K562 (cell line): ENCODE results near the gene SPTBN2. TPM values are rescaled to one million over a fixed set of nuclear protein-coding genes. Genes with fewer than 3 reads are reported as not detected.

Experiments
- HMGN3 ChIP-seq: IDR thresholded peaks from 2 replicates; pipeline ENCODE4 v1.6.1; 2011; ENCODE audit warnings: borderline replicate concordance, low read depth, mild to moderate bottlenecking, mixed read lengths, low read length; ENCODE audit not compliant: insufficient read length; ENCODE audit errors: extremely low read depth
- NFIX ChIP-seq: fragments of 250-450 bp; sonication (Bioruptor Pico); IDR thresholded peaks from 2 replicates; pipeline ENCODE4 v1.4.0; 2020; ENCODE audit warnings: low read depth, mild to moderate bottlenecking, moderate library complexity
- SPI1 ChIP-seq: IDR thresholded peaks from 2 replicates; pipeline ENCODE4 v1.6.1; 2011; ENCODE audit warnings: low read depth, low read length, control low read depth, borderline replicate concordance
- TAF9B ChIP-seq: fragments of 450-650 bp; IDR thresholded peaks from 2 replicates; pipeline ENCODE4 v1.6.1; 2018; ENCODE audit warnings: mild to moderate bottlenecking; ENCODE audit not compliant: partially characterized antibody
- YBX1 ChIP-seq: fragments of 450-650 bp; IDR thresholded peaks from 2 replicates; pipeline ENCODE4 v1.7.1; 2016; ENCODE audit warnings: mild to moderate bottlenecking
- ZNF253 ChIP-seq: fragments of 250-450 bp; sonication (Bioruptor Pico); conservative IDR thresholded peaks from 2 replicates; pipeline ENCODE4 v1.6.1; 2021; ENCODE audit warnings: mild to moderate bottlenecking
- ZNF408 ChIP-seq: fragments of 250-450 bp; sonication (Bioruptor Pico); IDR thresholded peaks from 2 replicates; pipeline ENCODE4 v1.4.0; 2020; ENCODE audit warnings: low read depth, mild to moderate bottlenecking, moderate library complexity
- ZNF551 ChIP-seq: fragments of 250-450 bp; sonication (Bioruptor Pico); IDR thresholded peaks from 2 replicates; pipeline ENCODE4 v1.5.0; 2021; ENCODE audit warnings: mild to moderate bottlenecking, moderate library complexity
- ZNF586 ChIP-seq: fragments of 450-650 bp; formaldehyde crosslinking; conservative IDR thresholded peaks from 2 replicates; pipeline ENCODE4 v1.4.0; 2020; ENCODE audit warnings: mild to moderate bottlenecking, moderate library complexity
- polyA plus RNA-seq, 8 experiments: library from polyadenylated mRNA; depleted of rRNA in 4 of 8; stranded (reverse) in 5 of 8; unstranded in 3 of 8; fragments of >200 nt; fragmentation: Nextera tagmentation in 2 of 8; fragmentation: Illumina TruSeq in 1 of 8; extraction: Ambion mirVana in 2 of 8; extraction: Trizol in 1 of 8; gene quantifications; 2 replicates each; pipeline versions ENCODE4 v1.2.1 to v1.2.3, GENCODE V29; 2011 to 2014; ENCODE audit warnings: inconsistent platforms in 1 of 8, missing spikeins in 1 of 8
- total RNA-seq, 7 experiments: library from RNA; depleted of rRNA in 6 of 7; stranded (reverse); fragments of >200 nt in 6 of 7; fragmentation: Illumina TruSeq in 2 of 7; extraction: Trizol in 2 of 7; gene quantifications; 2 replicates each; pipeline versions ENCODE4 v1.2.1 to v1.2.3, GENCODE V29; 2011 to 2021; ENCODE audit warnings: low replicate concordance in 1 of 7
- TF ChIP-seq, protein P1 (sequence below): fragments of 450-650 bp; IDR thresholded peaks from 2 replicates; pipeline ENCODE4 v1.6.1; 2016; ENCODE audit warnings: low read depth

Gene SPTBN2
- total and polyA plus RNA-seq, 9 of the 15 experiments (the other 6 are each of a cell fraction or from before 2014, with no cell fraction given) = 0.38 to 56.5 (median 19.7) TPM

DNA sequence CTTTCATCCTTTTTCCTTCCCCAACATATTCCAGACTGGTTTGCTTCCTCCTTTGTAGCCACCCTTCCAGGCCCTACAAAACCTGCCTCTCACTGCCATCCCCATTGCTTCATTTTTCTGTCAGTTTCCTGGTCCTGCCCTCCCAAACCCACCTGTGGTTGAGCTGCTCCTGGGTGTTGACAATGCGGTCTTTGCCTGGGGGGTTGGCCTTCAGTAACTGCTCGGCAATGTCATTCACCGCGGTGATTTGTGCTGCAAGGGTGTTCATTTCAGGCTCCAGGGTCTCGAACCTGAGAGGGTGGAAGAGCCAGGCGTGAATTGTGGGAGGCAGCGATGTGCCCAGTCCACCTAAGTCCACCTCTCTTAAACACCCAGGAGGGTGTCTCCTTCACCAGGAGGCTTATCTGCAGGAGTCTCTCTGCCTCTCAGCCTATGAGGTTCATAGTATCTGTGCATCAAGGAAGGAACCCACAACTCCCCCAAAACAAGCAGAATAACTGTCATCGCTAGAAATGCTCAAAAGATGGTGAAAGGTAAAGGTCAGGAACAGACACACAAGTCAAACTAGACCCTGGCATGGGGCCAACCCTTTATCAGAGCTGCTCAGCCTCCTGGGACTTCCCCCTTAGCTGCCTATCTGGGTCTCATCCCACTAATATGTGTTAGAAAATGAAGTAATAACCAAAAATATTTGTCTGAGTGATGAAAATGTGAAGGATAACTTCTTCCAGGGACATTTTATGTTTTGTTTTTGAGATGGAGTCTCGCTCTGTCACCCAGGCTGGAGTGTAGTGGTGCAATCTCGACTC lies 27.4 kb downstream of the SPTBN2 start (continued):
- TF ChIP-seq ZNF551 (CRISPR knock-in tag) = no peak
- peak; percentile 94 for TF ChIP-seq NFIX (CRISPR knock-in tag)
- TF ChIP-seq ZNF586 = no peak
- TF ChIP-seq TAF9B = no peak
- TF ChIP-seq HMGN3 = no peak
- no peak for TF ChIP-seq ZNF253 (CRISPR knock-in tag)
- TF ChIP-seq YBX1 = no peak
- no peak for TF ChIP-seq ZNF408 (CRISPR knock-in tag)
- TF ChIP-seq, protein P1, sequence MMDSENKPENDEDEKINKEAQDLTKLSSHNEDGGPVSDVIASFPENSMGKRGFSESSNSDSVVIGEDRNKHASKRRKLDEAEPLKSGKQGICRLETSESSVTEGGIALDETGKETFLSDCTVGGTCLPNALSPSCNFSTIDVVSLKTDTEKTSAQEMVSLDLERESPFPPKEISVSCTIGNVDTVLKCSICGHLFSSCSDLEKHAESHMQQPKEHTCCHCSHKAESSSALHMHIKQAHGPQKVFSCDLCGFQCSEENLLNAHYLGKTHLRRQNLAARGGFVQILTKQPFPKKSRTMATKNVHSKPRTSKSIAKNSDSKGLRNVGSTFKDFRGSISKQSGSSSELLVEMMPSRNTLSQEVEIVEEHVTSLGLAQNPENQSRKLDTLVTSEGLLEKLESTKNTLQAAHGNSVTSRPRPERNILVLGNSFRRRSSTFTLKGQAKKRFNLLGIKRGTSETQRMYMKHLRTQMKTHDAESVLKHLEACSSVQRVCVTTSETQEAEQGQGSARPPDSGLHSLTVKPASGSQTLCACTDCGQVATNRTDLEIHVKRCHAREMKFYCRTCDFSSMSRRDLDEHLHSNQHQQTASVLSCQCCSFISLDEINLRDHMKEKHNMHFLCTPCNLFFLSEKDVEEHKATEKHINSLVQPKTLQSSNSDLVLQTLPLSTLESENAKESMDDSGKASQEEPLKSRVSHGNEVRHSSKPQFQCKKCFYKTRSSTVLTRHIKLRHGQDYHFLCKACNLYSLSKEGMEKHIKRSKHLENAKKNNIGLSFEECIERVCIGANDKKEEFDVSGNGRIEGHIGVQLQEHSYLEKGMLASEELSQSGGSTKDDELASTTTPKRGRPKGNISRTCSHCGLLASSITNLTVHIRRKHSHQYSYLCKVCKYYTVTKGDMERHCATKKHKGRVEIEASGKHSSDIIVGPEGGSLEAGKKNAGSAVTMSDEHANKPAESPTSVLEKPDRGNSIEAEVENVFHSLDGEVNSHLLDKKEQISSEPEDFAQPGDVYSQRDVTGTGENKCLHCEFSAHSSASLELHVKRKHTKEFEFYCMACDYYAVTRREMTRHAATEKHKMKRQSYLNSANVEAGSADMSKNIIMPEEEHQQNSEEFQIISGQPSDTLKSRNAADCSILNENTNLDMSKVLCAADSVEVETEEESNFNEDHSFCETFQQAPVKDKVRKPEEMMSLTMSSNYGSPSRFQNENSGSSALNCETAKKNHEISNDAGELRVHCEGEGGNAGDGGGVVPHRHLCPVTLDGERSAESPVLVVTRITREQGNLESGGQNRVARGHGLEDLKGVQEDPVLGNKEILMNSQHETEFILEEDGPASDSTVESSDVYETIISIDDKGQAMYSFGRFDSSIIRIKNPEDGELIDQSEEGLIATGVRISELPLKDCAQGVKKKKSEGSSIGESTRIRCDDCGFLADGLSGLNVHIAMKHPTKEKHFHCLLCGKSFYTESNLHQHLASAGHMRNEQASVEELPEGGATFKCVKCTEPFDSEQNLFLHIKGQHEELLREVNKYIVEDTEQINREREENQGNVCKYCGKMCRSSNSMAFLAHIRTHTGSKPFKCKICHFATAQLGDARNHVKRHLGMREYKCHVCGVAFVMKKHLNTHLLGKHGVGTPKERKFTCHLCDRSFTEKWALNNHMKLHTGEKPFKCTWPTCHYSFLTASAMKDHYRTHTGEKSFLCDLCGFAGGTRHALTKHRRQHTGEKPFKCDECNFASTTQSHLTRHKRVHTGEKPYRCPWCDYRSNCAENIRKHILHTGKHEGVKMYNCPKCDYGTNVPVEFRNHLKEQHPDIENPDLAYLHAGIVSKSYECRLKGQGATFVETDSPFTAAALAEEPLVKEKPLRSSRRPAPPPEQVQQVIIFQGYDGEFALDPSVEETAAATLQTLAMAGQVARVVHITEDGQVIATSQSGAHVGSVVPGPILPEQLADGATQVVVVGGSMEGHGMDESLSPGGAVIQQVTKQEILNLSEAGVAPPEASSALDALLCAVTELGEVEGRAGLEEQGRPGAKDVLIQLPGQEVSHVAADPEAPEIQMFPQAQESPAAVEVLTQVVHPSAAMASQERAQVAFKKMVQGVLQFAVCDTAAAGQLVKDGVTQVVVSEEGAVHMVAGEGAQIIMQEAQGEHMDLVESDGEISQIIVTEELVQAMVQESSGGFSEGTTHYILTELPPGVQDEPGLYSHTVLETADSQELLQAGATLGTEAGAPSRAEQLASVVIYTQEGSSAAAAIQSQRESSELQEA = no peak
- peak; percentile 88 for TF ChIP-seq SPI1
